Iris pigment epithelial cell (primary cell): Measurements from ENCODE around the gene PRPH2.

Experiments used
- DNase-seq: peaks from one replicate; pipeline ENCODE4 v3.0.0-alpha.2; 2011; ENCODE audit warnings: low read depth

PRPH2 gene

DNA sequence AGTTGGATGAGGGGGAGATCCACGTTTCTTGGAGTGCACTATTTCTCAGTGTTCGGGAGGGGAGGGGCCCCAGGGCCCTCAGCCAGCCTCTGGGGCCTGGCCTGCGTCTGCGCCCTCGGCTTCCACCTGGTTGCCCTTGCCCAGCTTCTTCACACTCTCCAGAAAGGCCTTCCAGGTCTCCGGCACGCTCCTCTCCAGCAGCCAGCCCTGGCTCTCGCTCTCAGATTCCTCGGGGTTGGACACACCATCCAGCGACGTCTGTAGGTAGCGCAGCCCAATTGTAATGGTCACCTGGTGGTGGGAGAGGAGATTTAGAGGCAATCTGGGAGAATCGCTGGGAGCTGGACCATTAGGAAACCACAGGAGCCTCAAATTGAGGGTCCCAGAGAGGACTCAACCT lies 24.2 kb downstream of the PRPH2 start:
- no peak for DNase-seq

DNA sequence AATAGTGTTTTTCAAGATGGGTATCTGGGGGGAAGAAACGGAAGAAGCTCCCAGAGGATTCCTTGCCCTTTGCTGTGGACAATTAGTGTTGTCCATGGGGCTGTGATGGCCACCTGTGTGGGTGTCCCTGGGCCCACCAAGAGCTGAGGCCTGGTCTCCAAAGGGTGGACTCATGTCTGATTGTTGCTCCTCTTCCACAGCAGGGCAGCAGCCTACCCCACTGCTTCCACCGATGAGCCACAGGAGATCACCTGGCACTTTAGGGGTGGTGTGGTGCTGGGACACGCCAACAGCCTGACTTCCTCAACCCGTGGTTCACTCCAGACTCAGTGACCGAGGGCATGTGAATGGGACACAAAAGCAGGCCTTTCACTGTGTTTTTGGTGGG lies 25.1 kb downstream of the PRPH2 start:
- no peak for DNase-seq

DNA sequence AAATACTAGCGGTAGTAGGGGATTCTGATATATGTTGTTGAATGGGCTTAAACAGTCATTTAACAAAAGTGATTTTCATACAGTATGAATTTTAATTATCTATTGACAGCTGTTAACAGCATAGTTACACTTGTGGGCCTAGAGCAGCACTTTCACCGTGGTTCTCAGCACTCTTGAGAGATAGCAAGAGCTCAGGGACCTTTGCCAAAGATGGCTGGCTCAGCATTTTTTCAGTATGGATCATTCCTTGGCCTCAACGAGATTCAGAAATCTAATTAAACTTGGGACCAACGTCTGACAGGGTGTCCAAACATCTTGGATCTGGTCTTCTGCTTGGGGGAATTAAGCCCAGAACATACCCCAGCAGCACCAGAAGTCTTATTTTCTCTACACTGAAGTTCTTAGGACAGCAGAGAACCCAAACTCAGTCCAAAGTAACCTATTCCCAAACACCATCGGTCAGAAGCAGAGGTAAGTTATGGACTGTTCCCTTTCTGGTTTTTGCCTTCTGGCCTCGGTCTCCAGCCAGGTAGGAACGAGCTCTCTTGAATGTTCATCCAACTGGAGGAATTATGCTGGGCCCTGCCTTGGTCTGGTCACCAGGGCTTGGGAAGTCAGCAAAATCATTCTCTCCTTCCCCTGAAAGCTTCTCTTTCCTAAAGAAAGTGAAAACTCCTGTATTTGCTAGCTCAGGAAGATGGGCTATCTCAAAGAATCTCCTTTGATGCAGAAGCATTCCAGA lies 25.7 kb downstream of the PRPH2 start:
- peak; percentile 76 for DNase-seq

- peak; percentile 72 for DNase-seq
Measured at GRCh38 chr6:42694586-42694985, 27.8 kb downstream of the PRPH2 start.

- DNase-seq, result no peak
Measured at GRCh38 chr6:42693725-42694323, 28.6 kb downstream of the PRPH2 start.

DNA sequence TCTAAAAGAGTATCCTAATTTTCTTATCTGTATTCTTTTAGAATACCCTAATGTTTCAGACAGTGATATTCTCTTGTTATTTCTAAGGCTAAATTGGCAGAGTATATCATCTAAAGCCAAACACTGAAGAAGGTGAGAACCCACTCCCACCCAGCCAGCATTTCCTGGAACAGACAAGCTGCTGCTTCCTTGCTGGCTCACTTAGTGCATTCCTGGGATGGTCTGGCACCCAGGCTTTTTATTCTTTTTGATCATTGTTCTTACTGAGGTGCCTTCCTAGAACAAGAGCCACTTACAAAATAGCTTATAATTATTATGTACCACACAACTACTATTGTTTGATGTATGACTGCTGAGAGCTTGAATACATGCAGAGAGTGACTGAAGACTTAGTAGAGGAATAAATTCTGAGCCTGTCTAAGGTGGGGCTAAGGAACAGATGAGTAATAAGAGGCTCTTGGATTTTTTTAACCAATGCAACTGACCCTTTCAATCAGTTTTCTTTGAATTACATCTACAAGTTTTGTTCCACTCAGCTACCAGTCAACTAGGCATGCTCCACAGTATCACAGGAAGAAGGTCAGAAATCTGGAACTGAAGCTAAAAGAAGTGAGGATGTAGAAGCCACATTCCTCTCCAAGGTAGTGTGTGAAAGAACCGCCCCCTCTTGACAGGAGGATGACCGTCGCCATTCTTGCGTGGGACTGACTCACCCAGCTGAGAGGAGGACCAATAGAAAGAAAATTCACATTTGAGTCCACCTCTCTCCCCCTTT lies 30.1 kb downstream of the PRPH2 start:
- peak; percentile 86 for DNase-seq

GRCh38 chr6:42690872-42691271 lies 31.5 kb downstream of the PRPH2 start:
- DNase-seq, result no peak

DNA sequence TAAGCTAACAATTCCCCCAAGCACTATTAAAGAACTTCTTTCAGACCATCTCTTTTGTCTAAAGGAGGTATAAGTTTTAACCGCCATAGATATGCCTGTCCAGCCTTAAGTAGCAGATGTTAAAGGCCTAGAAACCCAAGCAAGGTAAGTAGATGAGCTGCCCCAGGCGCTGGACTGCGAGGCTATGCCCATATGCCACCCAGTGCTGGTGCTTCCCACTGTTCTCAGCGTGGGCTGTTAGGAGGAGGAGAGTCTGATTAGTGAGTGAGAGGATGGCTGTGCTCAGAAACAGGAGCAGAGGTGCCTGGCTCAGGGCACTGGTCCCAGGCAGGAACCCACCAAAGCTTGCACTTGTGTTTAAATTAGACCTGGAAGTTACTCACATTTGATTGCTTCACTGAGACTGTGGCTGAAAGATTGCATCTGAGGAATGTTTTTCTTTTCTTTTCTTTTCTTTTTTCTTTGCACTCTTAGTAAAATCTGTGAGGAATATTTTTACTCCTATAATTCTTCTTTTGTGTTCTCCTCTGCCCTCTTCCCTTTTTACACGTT lies 32.2 kb downstream of the PRPH2 start:
- DNase-seq, result peak; percentile 53

GRCh38 chr6:42689371-42689770 lies 33.0 kb downstream of the PRPH2 start:
- no peak for DNase-seq

DNA sequence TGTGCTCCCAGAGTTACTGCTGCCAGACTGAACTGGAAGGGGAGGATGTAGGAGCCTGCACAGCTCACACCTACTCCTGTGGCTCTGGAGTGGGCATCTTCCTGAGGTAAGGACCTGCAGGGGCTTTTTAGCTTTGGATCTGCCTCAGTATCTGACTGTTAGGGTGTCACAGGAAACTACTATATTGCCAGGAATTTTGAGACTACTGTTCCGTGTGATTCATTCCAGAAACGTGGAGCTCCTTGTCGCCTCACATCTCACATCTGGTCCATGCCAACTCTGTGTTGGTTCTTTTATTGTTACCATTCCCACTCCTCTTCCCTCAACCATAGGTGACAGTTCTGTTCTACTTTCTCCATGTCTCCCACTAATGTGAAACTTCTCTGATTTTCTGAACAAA lies 34.1 kb downstream of the PRPH2 start:
- no peak for DNase-seq

DNA sequence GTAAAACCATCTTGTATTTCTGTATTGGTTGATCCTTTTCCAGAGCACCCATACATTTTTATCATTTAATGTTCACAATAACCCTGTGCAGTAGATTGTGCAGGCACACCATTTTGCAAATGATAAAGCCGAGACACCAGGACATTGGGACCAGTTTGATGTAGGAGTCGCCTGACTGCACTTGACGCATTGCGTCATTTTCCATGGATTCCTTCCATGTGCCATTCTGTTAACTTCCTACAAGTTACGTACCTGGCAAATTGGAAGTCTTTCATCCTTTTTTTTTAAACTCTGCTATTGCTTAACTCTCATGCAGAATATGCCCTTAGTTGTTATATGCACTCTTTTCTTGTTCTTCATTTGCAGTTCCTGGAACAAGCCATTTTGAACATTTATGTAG lies 43.0 kb downstream of the PRPH2 start:
- no peak for DNase-seq

- no peak for DNase-seq
Measured at GRCh38 chr6:42674780-42675179, 47.6 kb downstream of the PRPH2 start.

- peak; percentile 21 for DNase-seq
Measured at GRCh38 chr6:42674368-42674767, 48.0 kb downstream of the PRPH2 start.

DNA sequence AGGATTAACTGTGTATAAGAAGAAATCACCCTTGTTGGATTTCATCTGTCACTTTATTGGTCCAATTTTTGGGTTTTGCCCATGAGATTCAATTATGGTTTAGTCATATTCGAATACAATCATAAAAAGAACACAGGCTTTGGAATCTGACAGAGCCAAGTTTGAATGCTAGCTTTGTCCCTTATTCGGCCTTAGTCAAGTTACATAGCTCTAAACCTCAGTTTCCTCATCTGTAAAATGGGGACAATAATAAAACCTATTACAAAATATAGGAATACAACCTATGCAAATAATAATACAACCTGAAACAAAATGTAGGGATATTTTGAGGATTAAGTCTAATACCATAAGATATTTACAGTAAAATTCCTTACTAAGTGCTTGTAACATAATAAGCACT lies 57.7 kb downstream of the PRPH2 start:
- no peak for DNase-seq

GRCh38 chr6:42661540-42662153 lies 60.8 kb downstream of the PRPH2 start:
- DNase-seq, result peak; percentile 61

DNA sequence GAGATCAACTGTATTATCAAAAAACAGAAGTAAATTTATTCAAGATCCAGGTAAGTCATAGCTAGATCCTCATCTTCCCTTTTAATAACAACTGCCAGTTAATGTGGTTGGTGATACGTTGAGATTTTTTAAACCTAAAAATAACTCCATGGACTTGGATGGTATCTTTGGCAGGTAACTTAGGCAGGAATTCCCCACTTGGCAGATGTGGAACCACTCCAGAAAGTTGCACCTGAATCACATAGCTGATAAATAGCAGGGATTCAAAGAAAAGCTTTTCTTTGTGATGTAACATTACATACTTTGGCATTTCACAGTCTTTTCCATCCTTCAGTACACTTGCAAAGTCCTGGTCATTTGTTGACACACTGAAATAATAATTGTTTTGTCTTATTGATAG lies 62.6 kb downstream of the PRPH2 start:
- DNase-seq, result no peak

DNA sequence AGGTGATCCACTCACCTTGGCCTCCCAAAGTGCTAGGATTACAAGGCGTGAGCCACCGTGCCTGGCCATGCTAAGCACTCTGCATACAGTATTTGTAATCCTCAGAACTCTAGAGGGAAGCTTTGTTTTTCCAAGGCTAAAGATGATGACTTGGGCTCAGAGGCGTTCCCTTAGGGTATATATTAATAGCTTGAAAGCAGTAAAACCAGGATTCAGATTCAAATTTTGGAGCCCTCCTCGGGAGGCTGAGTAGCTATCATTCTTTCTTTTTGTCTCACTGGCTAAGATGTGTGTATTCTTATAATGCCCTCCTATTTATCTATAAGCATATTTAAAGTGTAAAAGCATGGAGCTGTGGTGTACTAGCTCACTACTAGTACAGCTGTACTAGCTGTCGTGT lies 68.5 kb downstream of the PRPH2 start:
- no peak for DNase-seq

GRCh38 chr6:42652024-42652746 lies 70.2 kb downstream of the PRPH2 start:
- DNase-seq, result no peak
